H9 (cell line): ENCODE measurements around the gene VNN1. TPM values are rescaled to one million over a fixed set of nuclear protein-coding genes. Genes with fewer than 3 reads are reported as not detected.

Experiments
- DNase-seq: peaks from one replicate; pipeline ENCODE4 v3.0.0-alpha.2; 2017
- H2AFZ ChIP-seq: one replicate; pipeline ENCODE4 v1.6.1; 2013; ENCODE audit warnings: mild to moderate bottlenecking, low read length, control low read depth, moderate library complexity
- H2AK5ac ChIP-seq: 2 replicates; pipeline ENCODE4 v1.6.1; 2013; ENCODE audit warnings: low read length, control low read depth, mixed read lengths; ENCODE audit not compliant: insufficient read length
- H2BK120ac ChIP-seq: one replicate; pipeline ENCODE4 v1.6.1; 2013; ENCODE audit warnings: low read depth, mild to moderate bottlenecking, low read length, control low read depth, inconsistent platforms; ENCODE audit not compliant: poor library complexity, severe bottlenecking
- H2BK12ac ChIP-seq: 2 replicates; pipeline ENCODE4 v1.6.1; 2013; ENCODE audit warnings: low read length, control low read depth, mixed read lengths, low read depth; ENCODE audit not compliant: insufficient read length
- H2BK15ac ChIP-seq: 2 replicates; pipeline ENCODE4 v1.6.1; 2013; ENCODE audit warnings: low read depth, low read length, control low read depth
- H2BK20ac ChIP-seq: one replicate; pipeline ENCODE4 v1.6.1; 2013; ENCODE audit warnings: low read depth, mild to moderate bottlenecking, low read length, control low read depth, inconsistent platforms; ENCODE audit not compliant: poor library complexity, severe bottlenecking
- H2BK5ac ChIP-seq: 2 replicates; pipeline ENCODE4 v1.6.1; 2013; ENCODE audit warnings: low read length, control low read depth, mixed read lengths; ENCODE audit not compliant: insufficient read length
- H3K14ac ChIP-seq: 2 replicates; pipeline ENCODE4 v1.6.1; 2013; ENCODE audit warnings: low read length, control low read depth; ENCODE audit not compliant: insufficient read depth
- H3K18ac ChIP-seq: 2 replicates; pipeline ENCODE4 v1.6.1; 2013; ENCODE audit warnings: low read depth, mild to moderate bottlenecking, mixed read lengths, low read length, control low read depth; ENCODE audit not compliant: insufficient read length
- H3K23ac ChIP-seq: 2 replicates; pipeline ENCODE4 v1.6.1; 2013; ENCODE audit warnings: low read length, control low read depth, mixed read lengths, low read depth; ENCODE audit not compliant: insufficient read length
- H3K23me2 ChIP-seq: 2 replicates; pipeline ENCODE4 v1.6.1; 2013; ENCODE audit warnings: low read depth, mild to moderate bottlenecking, mixed read lengths, low read length, control low read depth; ENCODE audit not compliant: insufficient read length, poor library complexity, severe bottlenecking
- H3K27ac ChIP-seq: 2 replicates; pipeline ENCODE4 v1.5.1; 2013; ENCODE audit warnings: low read length, control low read depth, mixed read lengths, low read depth; ENCODE audit not compliant: insufficient read length
- H3K27me3 ChIP-seq: 2 replicates; pipeline ENCODE4 v1.6.1; 2013; ENCODE audit warnings: low read length, control low read depth, inconsistent platforms; ENCODE audit not compliant: insufficient read depth
- H3K4ac ChIP-seq: 2 replicates; pipeline ENCODE4 v1.6.1; 2013; ENCODE audit warnings: low read depth, mild to moderate bottlenecking, control low read depth, inconsistent platforms, low read length, moderate library complexity
- H3K4me1 ChIP-seq: 2 replicates; pipeline ENCODE4 v1.6.1; 2013; ENCODE audit warnings: low read length, control low read depth, inconsistent platforms; ENCODE audit not compliant: insufficient read depth
- H3K4me2 ChIP-seq: 2 replicates; pipeline ENCODE4 v1.6.1; 2013; ENCODE audit warnings: low read length, control low read depth, mixed read lengths; ENCODE audit not compliant: insufficient read length, insufficient read depth
- H3K56ac ChIP-seq: 2 replicates; pipeline ENCODE4 v1.6.1; 2013; ENCODE audit warnings: low read depth, mild to moderate bottlenecking, mixed read lengths, low read length, control low read depth; ENCODE audit not compliant: insufficient read length
- H3K79me1 ChIP-seq: 2 replicates; pipeline ENCODE4 v1.6.1; 2013; ENCODE audit warnings: low read depth, mild to moderate bottlenecking, moderate library complexity, low read length, control low read depth, inconsistent platforms; ENCODE audit not compliant: insufficient read depth, poor library complexity, severe bottlenecking
- H3K79me2 ChIP-seq: 2 replicates; pipeline ENCODE4 v1.6.1; 2013; ENCODE audit warnings: low read length, control low read depth, inconsistent platforms; ENCODE audit not compliant: insufficient read depth
- H3K9ac ChIP-seq: 2 replicates; pipeline ENCODE4 v1.6.1; 2013; ENCODE audit warnings: low read length, control low read depth, mixed read lengths; ENCODE audit not compliant: insufficient read length; ENCODE audit errors: extremely low read depth
- H3K9me3 ChIP-seq: one replicate; pipeline ENCODE4 v1.6.1; 2013; ENCODE audit warnings: low read depth, low read length, inconsistent platforms; ENCODE audit not compliant: control insufficient read depth
- H3T11ph ChIP-seq: one replicate; pipeline ENCODE4 v1.6.1; 2013; ENCODE audit warnings: mild to moderate bottlenecking, low read length, control low read depth, inconsistent platforms
- H4K20me1 ChIP-seq: one replicate; pipeline ENCODE4 v1.6.1; 2013; ENCODE audit not compliant: control insufficient read depth, insufficient read length, insufficient read depth
- H4K5ac ChIP-seq: 2 replicates; pipeline ENCODE4 v1.6.1; 2013; ENCODE audit warnings: low read depth, mild to moderate bottlenecking, mixed read lengths, low read length, control low read depth; ENCODE audit not compliant: insufficient read length
- H4K8ac ChIP-seq: replicated peaks from 2 replicates; pipeline ENCODE4 v1.6.1; 2013; ENCODE audit warnings: low read length, control low read depth, mixed read lengths, low read depth; ENCODE audit not compliant: insufficient read length
- H4K91ac ChIP-seq: 2 replicates; pipeline ENCODE4 v1.6.1; 2013; ENCODE audit warnings: low read depth, mild to moderate bottlenecking, moderate library complexity, mixed read lengths, low read length, control low read depth; ENCODE audit not compliant: insufficient read length
- H3K27ac Mint-ChIP-seq, 3 experiments: 2 replicates in 2 of 3; 3 replicates in 1 of 3; pipeline ENCODE4 v1.8.0; 2020 to 2021; ENCODE audit warnings: mixed read lengths in 3 of 3, mild to moderate bottlenecking in 1 of 3, moderate library complexity in 1 of 3
- H3K27me3 Mint-ChIP-seq: 2 replicates; pipeline ENCODE4 v1.8.0; 2021; ENCODE audit warnings: low read depth, mild to moderate bottlenecking, moderate library complexity, mixed read lengths
- H3K36me3 Mint-ChIP-seq, 3 experiments: 2 replicates in 2 of 3; 3 replicates in 1 of 3; pipeline ENCODE4 v1.8.0; 2020 to 2021; ENCODE audit warnings: low read depth in 3 of 3, mixed read lengths in 3 of 3; ENCODE audit not compliant: insufficient read depth in 1 of 3
- H3K4me1 Mint-ChIP-seq, 2 experiments: 2 replicates each; pipeline ENCODE4 v1.8.0; 2020; ENCODE audit warnings: mixed read lengths in 2 of 2
- H3K4me3 Mint-ChIP-seq, 2 experiments: 2 replicates in 1 of 2; 3 replicates in 1 of 2; pipeline ENCODE4 v1.8.0; 2020 to 2021; ENCODE audit warnings: mild to moderate bottlenecking in 2 of 2, mixed read lengths in 2 of 2, moderate library complexity in 1 of 2
- H3K9me3 Mint-ChIP-seq, 2 experiments: 2 replicates in 1 of 2; 3 replicates in 1 of 2; pipeline ENCODE4 v1.8.0; 2020; ENCODE audit warnings: mild to moderate bottlenecking in 2 of 2, mixed read lengths in 2 of 2, moderate library complexity in 1 of 2
- WGBS: extraction: QIAGEN DNeasy Blood & Tissue Kit; methylation state at CpG from one replicate; pipeline ENCODE4 v1.1.7; 2013; ENCODE audit warnings: missing lambda C conversion rate, low lambda C conversion rate, mixed read lengths; ENCODE audit not compliant: insufficient read length; ENCODE audit errors: extremely low coverage; 5-methylcytosine and 5-hydroxymethylcytosine counted together
- total RNA-seq: library from RNA; stranded (reverse); gene quantifications from 2 replicates; pipeline ENCODE4 v1.2.1, GENCODE V29; 2021
- TF ChIP-seq, protein P1 (sequence below): fragments of 200-600 bp; sonication (generic); conservative IDR thresholded peaks from 3 replicates; pipeline ENCODE4 v1.8.0; 2021; ENCODE audit warnings: antibody characterized with exemption, mild to moderate bottlenecking

VNN1 gene
- total RNA-seq, 1 experiment from 2014 or later, result not detected

DNA sequence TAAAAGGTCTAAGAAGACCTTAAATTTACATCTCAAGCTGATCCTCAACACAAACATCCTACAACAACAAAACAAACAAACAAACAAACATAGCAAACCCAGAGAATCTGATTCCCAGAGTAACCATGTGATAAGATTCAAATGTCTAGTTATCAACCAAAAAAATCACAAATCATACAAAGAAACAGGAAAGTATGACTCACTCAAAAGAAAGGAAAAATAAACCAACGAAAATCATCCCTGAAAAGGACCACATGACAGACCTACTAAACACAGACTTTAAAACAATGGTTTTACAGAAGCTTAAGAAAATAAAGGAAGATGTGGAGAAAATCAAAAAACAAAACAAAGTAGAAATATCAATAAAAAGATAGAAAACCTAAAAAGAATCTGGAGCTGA lies 18.1 kb downstream of the VNN1 start:
- H4K20me1 ChIP-seq, result no peaks in the 10 kb centered on the region
- no peak overlapping the region for H4K8ac ChIP-seq
- no peak overlapping the region for H3T11ph ChIP-seq
- no peak overlapping the region for H2BK12ac ChIP-seq
- no peaks in the 10 kb centered on the region for H3K27me3 Mint-ChIP-seq
- no peaks in the 10 kb centered on the region for H3K4me1 ChIP-seq
- WGBS, result no CpG with 5 or more reads among the region's 1 CpG
- H4K5ac ChIP-seq, result no peak overlapping the region
- no peak overlapping the region for H2BK120ac ChIP-seq
- no peak overlapping the region for H3K4me3 Mint-ChIP-seq
- H3K9me3 ChIP-seq, result no peaks in the 10 kb centered on the region
- H3K4ac ChIP-seq, result no peak overlapping the region
- H3K23me2 ChIP-seq, result no peaks in the 10 kb centered on the region
- no peak overlapping the region for H3K27ac Mint-ChIP-seq
- H2AFZ ChIP-seq, result no peak overlapping the region
- H3K4me2 ChIP-seq, result no peak overlapping the region
- no peak overlapping the region for H2BK20ac ChIP-seq
- H4K91ac ChIP-seq, result no peak overlapping the region
- H3K79me2 ChIP-seq, result no peaks in the 10 kb centered on the region
- no peaks in the 10 kb centered on the region for H3K27me3 ChIP-seq
- TF ChIP-seq, protein P1, sequence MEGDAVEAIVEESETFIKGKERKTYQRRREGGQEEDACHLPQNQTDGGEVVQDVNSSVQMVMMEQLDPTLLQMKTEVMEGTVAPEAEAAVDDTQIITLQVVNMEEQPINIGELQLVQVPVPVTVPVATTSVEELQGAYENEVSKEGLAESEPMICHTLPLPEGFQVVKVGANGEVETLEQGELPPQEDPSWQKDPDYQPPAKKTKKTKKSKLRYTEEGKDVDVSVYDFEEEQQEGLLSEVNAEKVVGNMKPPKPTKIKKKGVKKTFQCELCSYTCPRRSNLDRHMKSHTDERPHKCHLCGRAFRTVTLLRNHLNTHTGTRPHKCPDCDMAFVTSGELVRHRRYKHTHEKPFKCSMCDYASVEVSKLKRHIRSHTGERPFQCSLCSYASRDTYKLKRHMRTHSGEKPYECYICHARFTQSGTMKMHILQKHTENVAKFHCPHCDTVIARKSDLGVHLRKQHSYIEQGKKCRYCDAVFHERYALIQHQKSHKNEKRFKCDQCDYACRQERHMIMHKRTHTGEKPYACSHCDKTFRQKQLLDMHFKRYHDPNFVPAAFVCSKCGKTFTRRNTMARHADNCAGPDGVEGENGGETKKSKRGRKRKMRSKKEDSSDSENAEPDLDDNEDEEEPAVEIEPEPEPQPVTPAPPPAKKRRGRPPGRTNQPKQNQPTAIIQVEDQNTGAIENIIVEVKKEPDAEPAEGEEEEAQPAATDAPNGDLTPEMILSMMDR, result no peak
- no peak overlapping the region for H3K9ac ChIP-seq
- DNase-seq, result no peak
- no peaks in the 10 kb centered on the region for H3K79me1 ChIP-seq
- peaks cover 10 to 12% of the 10 kb centered on the region in 2 experiments for H3K9me3 Mint-ChIP-seq
- peaks cover 4 to 11% (median 5%) of the 10 kb centered on the region in 3 experiments; a peak in 3 of 7 replicates for H3K36me3 Mint-ChIP-seq
- H2BK5ac ChIP-seq, result no peak overlapping the region
- no peak overlapping the region for H3K23ac ChIP-seq
- H2AK5ac ChIP-seq, result no peak overlapping the region
- H3K4me1 Mint-ChIP-seq, result no peaks in the 10 kb centered on the region
- H2BK15ac ChIP-seq, result no peak overlapping the region
- no peak overlapping the region for H3K27ac ChIP-seq
- no peak overlapping the region for H3K18ac ChIP-seq
- no peak overlapping the region for H3K14ac ChIP-seq
- H3K56ac ChIP-seq, result no peak overlapping the region
